GM18526 (cell line): ENCODE data around the gene COMMD2.

Source experiments
- POLR2A ChIP-seq: IDR thresholded peaks from 3 replicates; pipeline ENCODE4 v1.6.1; 2011; ENCODE audit not compliant: insufficient read length; ENCODE audit errors: extremely low read depth

Gene COMMD2

DNA sequence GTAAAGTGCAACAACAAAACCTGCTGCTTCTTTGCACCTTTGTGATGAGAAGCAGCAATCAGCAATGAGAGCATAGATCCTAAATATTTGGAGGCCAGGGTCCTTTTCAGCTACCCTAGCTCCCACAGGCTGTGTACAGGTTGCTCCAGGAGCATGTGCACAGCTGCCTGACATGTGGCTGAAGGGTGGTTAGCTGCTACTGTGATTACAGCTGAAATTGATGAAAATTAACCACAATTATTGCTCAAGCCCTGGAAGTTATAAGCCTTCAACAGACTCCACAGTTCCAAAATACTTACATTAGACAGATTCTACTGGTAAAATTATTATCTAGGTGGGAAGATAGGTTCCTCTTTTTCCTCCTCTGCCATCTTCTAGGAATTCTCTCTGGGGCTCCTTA is 28.5 kb downstream of the COMMD2 start:
- no peak for TF ChIP-seq POLR2A

DNA sequence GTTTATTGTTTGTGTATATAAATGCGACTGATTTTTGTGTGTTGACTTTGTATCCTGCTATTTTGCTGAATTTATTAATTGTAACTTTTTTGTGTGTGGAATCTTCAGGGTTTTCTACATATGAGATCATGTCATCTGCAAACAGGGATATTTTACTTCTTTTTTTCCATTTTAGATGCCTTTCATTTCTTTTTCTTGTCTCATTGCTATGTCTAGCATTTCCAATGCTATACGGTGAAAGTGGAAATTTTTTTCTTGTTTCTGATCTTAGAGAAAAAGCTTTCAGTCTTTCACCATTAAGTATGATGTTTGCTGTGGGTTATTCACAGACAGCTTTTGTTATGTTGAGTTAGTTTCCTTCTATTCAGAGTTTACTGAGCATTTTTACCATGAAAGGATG is 31.4 kb downstream of the COMMD2 start:
- no peak for TF ChIP-seq POLR2A

DNA sequence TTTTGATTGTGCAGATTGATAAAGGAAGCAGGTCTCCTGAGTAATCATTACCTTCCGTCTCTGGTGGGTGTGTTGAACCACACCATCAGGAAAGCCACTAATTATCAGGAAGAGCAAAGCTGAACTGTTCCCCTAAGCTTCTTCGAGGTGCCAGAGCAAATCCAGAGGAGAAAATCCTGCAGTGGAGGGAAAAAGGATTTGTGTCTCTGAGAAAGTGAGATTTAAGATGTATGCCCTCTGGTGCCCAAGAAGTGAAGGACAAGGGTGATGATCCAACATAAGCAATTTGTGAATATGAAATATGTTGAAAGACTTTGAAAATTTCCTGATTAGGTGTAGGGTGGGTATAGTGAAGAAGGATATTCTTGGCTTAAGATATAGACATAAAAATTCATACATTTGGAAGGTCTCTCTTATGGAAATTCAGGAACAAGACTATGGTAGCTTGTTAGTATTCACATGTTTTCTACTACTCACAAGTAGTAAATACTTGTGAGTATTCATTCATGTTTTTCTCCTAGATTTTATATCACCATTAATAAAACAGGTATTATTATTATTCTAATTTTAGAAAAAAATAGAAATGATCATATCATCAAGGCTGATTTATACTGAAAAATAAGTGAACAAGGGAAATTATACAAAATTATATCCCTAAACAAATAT is 34.8 kb downstream of the COMMD2 start:
- no peak for TF ChIP-seq POLR2A

DNA sequence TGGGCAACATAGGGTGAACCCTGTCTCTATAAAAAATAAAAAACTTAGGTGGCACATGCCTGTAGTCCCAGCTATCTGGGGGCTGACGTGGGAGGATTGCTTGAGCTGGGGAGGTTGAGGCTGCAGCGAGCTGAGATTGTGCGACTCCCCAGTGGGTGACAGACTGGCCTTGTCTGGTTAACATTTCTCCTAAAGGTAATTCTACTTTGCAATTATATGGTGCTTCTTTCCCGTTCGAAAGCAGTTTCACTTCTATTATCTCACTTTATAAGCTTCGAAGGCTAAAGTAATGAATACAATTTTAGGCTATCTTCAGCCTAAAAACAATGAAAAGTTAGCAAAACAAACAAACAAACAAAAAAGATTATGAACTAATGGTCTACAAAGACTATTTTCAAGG is 35.3 kb downstream of the COMMD2 start:
- TF ChIP-seq POLR2A = no peak

DNA sequence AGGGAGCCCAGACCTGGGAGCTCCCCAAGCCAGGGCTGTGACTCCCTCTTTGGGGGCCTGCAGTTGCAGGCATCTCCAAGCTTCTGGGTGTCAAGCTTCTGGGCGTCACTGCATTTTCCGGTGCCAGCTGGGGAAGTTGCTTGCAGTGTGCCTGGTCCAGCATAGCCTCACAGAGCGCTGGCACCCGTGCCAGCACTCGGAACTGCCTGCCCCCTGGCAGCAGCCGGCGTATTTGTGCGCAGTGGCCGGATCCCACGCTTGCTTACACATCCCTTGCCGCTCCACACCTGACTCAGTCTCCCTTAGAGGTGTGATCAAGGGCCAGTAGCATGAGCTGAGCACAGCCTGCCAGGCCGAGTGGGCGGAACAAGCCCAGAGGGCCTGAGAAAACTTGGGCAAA is 37.0 kb downstream of the COMMD2 start:
- TF ChIP-seq POLR2A = no peak

DNA sequence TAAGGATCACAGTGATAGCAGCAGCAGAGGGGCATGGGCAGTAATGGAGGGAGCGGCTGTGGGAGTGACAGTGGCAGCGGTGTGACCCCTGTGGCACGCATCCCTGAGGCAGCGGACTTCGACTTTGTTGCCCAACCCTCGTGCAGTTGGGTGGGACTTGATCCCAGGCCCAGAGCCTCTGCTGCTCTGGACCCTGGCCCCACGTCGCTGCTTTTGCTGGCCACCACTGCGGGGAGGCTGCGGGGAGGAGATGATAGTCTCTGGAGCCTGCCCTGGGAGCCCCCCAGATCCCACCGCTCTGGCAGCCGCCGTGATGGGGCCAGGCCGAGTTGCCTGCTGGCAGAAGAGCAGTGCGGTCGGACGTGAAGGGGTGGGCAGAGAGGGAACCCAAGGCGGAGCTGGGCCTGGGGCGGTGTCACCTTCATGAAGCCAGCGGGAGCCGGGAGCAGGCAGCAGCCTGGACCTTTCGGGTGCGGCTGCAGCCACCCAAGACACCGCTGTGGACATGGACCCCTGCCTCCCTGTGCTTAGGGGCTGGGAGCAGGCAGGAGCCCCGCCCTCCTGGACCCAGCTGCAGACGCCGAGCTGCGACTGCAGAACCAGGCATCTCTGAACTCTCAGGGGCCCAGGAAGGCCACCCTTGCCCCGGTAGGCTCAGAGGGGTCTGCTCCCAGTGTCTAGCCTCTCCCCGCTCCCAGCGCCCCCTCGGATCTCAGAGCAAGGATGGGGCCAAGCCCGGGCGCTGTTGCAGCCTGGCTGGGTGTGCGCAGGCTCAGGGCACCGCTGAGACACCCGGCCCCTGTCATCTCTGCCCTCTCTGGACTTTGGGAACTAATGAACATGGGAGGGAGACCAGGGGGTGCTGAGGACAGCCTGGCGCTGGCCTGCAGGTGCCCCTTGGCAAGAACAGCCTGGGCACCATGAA is 38.3 kb downstream of the COMMD2 start:
- no peak for TF ChIP-seq POLR2A

DNA sequence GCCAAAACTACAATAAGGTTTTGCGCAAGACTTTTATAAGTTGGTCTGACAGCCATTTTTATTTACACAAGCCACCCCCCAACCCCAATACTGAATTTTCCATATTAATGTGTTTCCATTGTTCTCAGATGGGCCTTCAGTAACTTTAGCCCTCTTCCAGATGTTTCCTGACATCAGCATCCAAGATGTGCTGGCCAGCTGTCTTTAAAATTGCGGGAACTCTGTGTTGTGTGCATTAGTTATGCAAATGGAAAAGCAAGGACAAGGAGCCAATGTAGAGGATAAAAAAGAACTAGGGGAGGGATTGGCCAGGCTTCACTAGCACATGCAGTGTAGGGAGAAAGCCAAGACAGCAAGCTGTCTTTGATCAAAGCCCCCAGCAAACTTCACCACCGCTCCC is 45.4 kb downstream of the COMMD2 start:
- no peak for TF ChIP-seq POLR2A

DNA sequence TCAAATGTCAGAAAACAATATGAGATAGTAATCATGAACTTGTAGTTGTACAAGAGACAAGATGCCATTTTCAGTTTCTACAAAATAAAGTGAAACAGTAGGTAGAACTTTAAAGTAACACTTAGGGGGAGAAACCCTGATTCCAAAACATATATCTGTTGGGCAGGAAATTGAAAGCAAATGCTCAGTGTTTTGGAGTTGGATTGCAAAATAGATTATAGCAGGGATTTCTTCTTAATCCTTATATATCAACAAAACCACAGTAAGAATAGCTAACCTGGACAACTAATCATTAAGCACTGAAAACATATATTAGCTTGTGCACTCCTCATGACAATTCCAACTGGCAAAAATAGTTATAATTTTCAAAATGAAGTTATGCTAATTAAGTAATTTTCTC is 46.9 kb downstream of the COMMD2 start:
- TF ChIP-seq POLR2A = no peak

DNA sequence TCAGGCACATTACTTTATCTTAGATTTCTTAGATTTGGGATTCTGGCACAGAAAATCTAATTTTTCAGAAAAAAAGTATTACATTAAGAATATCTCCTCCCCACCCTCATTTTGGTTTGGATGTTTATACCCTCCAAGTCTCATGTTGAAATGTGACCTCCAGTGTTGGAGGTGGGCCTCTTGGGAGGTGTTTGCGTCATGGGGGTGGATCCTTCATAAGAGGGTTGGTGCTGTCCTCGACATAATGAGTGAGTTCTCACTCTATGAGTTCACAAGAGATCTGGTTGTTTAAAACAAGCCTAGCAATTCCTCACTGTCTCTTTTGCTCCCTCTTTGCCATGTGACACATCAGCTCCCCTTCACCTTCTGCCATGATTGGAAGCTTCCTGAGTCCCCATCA is 48.8 kb downstream of the COMMD2 start:
- no peak for TF ChIP-seq POLR2A

DNA sequence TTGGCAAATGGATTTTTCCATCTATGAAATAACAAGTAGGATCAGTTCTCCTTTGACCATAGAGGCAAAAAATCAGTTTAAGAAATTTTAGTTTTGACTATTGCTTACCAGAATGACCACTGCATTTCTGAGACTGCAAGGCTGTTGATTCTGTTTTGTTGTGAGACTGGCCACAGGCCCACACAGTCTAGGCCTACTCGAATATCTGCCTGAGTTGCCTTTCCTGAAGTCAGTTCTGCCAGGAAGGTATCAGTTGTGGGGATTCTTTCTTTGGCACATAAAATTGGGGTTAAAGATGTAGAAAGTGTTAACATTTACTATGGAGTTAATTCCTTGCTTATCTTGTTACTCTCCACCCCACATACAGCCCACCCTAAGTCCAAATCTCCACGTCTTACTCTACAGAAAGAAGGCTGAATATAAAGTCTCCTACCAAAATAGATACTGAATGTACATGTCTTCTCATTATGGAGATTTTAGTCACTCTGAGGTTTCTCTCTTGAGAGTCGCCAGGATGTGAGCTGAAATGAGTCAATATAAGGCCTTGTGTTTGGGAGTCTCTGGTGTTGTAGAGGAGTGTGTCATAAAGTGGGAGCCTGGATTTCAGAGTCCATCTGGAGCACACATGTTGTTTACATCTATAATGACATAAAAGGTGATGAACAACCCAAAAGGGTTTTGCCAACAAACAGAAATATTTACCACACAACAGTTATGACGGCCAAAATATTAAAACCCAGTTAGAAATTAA is 49.4 kb downstream of the COMMD2 start:
- no peak for TF ChIP-seq POLR2A

DNA sequence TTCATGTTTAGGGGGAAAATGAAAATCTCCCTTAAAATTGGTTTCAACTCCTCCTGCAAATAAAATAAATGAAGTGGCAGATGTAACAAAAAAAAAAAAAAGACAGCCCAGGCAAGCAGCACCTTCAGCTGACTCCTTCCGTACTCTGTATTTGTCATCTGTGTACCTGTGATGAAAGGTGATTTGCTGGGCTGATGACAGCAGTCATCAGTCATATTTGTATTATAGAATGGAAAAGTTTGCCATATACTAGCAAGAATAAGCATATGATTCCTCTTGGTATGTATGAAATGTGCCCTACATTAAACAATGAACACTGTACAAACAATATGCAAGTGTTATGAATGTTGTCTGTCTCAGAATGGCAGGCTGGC is 50.3 kb downstream of the COMMD2 start:
- TF ChIP-seq POLR2A = no peak

DNA sequence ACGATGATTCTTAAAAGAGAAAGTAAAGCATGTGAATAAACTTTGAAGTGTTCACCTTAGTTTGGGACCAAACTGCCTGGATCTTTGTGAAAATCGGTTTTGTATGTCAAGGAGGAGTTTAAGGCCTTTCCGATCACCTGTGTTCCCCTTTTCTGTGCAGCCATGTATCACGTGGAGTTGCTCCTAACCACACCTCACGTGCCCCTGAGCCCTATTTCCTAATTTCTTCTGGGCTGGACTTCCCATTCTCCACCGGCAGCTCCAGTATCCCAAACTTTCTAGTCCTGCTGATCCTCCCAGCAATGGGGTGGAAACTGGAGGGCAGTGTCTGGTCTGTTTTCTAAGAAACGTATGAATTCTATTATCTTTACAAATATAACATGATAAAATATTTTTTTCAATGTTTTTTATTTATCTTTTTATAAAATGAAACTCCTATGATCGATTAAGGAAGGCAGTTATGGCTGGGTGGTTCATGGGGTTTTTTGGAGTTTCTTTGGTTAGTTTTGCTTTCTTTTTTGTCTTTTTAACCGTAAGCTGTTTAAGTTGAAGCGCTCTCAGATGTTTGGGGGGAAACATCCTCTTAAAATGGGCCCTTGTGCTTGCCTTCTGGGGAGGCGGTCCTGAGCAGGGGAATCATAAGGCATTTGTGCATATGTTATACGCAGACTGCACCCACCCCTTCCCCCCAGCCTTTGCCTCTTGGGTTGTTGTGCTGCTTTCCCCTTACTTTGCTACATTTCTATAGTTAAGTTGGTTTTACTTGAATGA is 50.9 kb downstream of the COMMD2 start:
- TF ChIP-seq POLR2A = no peak
